GM21367 (cell line): ENCODE data around the gene CD177.
"Not testable (repeated sequence)": the region's sequence is repeated elsewhere in the genome, so short reads cannot be mapped to it uniquely, and the experiment has no call there.

Experiments
- ATAC-seq: cut with Tn5 transposase; IDR thresholded peaks from one replicate; pipeline ENCODE4 v1.9.1; 2021; ENCODE audit not compliant: unreplicated experiment

CD177 gene

DNA sequence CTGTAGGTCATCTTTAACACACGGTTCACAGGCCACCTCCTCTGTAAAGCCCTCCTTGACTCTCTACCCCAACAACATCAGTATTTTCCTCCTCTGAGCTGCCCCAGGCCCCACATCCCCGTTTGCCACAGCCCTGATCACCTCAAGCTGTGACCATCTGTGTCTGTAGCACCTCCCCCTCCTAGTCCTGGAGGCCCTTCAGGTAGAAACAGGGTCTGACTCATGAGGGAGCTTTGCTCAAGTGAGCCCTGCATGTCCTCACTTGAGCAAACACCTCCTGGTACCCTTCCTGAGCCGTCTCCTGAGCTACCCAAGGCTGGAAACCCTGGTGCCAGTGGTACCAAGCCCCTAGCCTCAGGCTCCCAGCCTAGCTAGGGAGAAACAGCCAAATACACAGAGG is 24.1 kb downstream of the CD177 start:
- not testable (repeated sequence) for ATAC-seq

- no peak for ATAC-seq
These were observed 26.5 kb downstream of the CD177 start for GRCh38 chr19:43380008-43380407.

DNA sequence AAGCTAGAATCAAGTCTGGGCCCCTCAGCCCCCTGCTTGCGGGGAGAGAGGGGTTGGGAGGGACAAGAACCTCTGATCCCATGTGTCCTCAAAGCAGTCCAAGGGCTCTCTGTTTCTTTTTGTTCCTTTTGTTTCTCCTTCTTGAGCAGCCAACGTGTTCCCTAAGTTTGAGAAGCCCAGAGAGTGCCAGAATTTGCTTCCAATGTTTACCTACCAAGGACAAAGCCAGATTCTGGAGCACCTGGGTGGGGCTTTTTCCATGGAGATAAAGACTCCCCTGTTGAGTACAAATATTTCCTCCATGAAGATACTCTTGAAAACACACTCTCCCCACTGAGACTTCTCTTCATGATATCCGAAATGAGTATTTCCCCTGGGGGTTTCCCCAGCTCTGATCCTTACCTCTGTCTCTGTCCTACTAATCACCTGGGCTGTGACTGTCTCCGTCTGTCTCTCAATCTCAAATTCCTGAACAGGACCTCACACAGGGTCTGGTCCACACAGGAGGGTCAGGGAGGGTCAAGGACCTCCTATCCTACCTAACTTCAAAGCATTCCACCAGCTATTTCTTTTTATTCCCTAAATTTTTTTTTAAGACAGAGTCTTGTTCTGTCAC is 27.4 kb downstream of the CD177 start:
- no peak for ATAC-seq

GRCh38 chr19:43382586-43383216 is 29.2 kb downstream of the CD177 start:
- ATAC-seq: not testable (repeated sequence)

DNA sequence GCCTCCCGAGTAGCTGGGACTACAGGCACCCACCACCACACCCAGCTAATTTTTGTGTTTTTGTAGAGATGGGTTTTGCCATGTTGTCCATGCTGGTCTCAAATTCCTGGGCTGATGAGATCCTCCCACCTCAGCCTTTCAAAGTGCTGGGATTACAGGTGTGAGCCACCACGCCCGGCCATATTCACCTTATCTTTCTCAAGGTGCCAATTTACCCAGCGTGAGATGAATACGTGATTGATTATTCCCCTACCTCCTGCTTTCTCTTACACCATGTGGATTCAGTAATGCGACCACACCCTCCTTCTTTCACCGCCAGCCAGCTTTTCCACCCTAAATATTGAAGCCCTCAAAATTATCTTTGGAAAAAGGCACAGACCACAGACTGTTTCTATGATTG is 29.8 kb downstream of the CD177 start:
- ATAC-seq: not testable (repeated sequence)

GRCh38 chr19:43383759-43384158 is 30.3 kb downstream of the CD177 start:
- ATAC-seq: not testable (repeated sequence)

- ATAC-seq: not testable (repeated sequence)
These were observed 37.5 kb downstream of the CD177 start for GRCh38 chr19:43390903-43391551.

- not testable (repeated sequence) for ATAC-seq
These were observed 38.1 kb downstream of the CD177 start for GRCh38 chr19:43391552-43391935.

GRCh38 chr19:43393501-43393900 is 40.0 kb downstream of the CD177 start:
- ATAC-seq: not testable (repeated sequence)

GRCh38 chr19:43395561-43395960 is 42.1 kb downstream of the CD177 start:
- no peak for ATAC-seq

DNA sequence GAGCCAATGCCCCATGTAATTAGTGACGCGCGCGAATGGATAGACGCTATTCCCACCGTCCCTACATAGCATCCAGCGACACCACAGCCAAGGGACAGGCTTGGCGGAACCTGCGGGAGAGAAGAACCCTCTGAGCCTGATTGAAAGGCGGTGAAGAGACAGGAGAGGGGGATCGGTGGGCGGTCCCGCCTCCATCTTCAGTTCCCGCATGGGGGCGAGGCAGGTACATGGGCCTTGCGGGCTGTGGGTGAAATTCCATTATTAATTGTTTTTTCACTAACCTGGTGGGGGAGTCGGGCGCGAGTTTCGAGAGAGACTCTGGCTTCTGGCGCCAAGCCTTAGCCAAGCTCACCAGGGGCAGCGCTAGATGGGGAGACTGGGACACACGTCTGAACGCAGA is 52.8 kb downstream of the CD177 start:
- no peak for ATAC-seq

DNA sequence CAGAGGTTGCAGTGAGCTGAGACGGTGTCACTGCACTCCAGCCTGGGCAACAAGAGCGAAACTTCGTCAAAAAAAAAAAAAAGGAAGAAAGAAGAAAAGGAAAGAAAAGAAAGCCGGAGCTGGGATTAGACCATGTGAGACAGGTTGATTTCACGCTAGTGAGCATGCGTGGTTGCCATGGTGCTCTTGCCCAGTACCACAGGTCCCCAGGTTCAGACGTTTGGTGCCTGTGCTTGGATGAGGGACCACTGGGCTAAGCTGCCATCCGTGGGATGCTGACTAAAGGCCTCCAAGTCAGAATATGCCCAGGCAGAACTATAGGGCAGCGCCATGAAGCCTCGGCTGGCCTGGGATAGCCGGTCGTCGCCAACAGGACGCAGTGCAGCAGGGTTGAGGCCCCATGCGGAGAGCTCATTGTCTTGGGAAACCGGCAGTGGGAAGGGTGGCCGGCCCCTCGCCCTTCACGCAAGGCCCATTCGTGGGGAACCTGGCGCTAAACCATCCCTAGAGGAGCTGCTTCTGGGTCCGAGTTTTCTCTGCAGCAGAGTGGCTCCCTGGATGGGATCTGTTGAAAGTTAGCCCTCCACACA is 54.0 kb downstream of the CD177 start:
- no peak for ATAC-seq

GRCh38 chr19:43408043-43408442 is 54.6 kb downstream of the CD177 start:
- no peak for ATAC-seq

DNA sequence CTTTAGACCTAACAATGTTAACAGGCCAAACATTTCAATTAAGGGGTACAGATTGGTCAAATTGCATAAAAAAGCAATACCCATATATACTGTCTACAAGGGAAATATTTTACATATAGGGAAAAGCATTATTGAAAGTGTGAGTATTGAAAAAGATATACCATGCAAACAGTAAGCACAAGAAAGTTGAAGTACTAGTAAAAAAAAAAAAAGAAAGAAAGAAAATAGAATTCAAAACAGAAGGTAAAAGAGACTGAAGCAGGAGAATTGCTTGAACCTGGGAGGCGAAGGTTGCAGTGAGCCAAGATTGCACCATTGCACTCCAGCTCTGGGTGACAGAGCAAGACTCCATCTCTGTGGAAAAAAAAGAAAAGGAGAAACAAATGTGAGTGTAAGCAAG is 55.9 kb downstream of the CD177 start:
- ATAC-seq: no peak

DNA sequence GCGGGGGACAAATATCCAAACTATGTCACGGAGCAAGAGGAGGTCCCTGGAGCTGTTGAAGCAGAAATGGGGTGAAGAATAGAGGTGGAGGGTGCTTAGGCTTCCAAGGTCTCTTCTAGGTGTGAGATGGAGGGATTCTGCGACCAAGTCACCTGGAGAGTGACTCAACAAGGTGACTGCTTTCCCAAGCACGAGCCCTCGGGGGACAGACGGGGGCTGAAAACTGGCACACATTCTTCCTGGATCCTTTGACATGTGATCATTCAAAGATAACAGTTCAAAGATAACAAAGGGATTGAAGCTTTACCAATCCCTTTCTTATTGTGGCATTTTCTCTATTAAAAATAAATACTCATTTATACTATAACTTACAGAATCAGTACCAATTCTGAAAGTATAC is 59.0 kb downstream of the CD177 start:
- ATAC-seq: no peak
